HG03139 (cell line): Measurements from ENCODE around the gene DDT.
"Not testable (repeated sequence)": the region's sequence is repeated elsewhere in the genome, so short reads cannot be mapped to it uniquely, and the experiment has no call there.

Experiments used
- ATAC-seq: cut with Tn5 transposase; IDR thresholded peaks from one replicate; pipeline ENCODE4 v1.9.1; 2021; ENCODE audit not compliant: unreplicated experiment

Gene DDT

DNA sequence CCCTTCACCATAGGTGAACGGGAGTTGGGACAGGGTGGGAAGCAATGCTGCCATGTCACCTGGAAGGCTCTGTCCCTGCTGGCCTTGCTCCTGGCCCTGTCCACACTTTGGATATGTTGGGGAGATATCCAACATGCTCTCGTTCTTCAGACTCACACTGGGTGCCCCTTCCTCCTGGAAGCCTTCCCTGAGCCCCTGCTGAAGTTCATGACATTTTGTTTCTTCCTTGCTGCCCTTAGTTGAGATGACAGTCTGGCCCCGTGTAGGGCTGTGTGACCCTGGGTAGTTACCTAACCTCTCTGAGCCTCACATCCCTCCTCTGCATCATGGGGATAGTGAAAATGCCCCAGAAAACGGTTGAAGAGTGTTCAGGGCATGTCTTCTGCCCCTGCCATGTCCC, 20.8 kb downstream of the DDT start:
- ATAC-seq: not testable (repeated sequence)

DNA sequence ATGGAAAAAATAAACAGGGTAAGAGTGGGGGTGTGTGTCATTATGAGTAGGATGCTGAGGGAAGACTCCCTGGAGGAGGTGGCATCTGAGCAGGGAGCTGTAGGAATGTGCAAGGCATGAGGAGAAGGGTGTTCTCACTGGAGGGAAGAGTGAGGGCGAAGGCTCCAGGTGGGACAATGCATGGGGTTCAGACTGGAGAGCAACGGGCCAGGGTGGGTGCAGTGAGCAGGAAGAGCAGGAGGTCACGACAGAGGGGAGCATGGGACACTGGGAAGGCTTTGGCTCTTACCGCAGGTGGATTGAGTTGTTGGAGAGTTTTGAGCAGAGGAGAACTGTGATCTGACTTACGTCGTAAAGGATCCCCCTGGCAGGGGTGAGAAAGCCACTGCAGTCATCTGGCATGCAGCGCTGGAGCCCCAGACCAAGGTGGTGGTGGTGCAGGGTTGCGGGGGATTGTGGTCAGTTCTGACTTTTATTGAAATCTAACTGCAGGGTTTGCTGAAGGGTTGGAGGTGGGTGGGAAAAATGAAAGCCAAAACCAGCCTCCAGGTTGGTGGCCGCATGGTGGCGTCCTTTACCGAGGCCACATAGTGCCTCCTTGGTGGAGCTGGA, 21.3 kb downstream of the DDT start:
- not testable (repeated sequence) for ATAC-seq

DNA sequence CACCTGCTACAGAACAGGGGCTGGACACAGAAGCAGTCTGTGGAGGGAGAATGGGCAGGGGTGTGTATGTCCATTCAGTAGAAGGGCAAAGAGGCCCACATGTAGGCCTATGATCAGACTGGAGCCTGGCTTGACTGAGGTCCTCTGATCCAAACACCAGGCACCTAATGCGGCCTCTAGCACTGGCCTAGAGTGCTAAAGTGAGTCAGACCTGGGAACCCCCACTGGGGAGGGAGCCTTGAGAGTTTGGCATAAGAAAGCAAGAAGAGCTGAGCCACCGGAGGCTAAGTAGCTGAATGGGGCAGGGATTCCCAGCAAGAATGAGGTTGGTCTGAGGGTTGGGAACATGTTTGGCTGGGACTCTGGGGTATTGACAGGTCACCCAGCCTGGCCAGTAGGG, 22.9 kb downstream of the DDT start:
- not testable (repeated sequence) for ATAC-seq

DNA sequence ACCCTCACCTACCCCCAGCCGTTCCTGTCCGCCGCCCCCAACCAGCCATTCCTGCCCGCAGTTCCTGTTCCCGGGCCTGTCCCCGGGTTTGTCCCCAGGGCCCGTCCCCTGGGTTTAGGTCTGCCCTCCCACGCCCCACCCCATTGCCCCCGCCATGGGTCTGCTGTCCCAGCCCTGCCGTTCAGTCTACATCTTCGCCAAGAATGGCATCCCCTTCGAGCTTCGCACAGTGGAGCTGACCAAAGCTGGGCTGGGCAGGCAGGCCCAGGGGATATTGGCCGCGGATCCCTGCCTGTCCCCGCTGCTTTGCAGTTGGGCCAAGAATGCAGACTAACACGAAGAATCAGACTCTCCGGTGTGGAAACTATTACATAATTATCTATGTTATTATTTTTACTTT, 24.5 kb downstream of the DDT start:
- not testable (repeated sequence) for ATAC-seq

DNA sequence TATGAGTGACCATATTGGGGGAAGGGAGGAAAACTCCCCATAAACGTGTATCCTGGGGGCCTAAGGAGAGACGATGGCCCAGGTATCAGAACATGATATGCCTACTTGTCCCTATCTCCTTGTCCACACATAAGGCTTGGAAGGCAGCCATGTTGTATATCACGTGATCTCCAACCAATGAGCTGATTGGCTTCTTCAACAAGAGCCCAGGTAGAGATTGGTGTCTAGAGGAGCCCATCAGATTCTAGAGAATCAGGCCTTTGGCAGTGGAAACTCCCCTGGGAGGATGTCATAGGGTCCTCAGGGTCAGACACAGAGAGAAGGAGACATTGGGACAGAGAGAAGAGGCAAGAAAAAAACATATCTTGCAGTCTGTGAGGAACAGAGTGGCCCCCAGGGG, 26.9 kb downstream of the DDT start:
- not testable (repeated sequence) for ATAC-seq

DNA sequence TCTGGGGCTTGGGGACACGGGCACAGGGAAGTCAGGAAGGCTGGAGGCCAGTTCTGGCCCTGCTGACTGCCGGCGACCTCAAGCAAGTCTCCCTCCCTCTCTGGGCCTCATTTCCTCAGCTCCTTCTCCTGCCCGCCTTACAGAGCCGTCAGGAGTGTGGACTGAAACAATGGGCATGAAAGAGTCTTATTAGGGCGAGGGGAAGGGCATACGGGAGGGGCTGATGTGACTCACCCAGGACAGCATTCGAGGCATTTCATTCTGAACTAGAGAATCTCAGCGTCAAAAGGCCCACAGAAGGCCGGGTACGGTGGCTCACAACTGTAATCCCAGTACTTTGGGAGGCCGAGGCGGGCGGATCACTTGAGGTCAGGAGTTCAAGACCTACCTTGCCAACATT, 34.1 kb downstream of the DDT start:
- ATAC-seq: not testable (repeated sequence)

DNA sequence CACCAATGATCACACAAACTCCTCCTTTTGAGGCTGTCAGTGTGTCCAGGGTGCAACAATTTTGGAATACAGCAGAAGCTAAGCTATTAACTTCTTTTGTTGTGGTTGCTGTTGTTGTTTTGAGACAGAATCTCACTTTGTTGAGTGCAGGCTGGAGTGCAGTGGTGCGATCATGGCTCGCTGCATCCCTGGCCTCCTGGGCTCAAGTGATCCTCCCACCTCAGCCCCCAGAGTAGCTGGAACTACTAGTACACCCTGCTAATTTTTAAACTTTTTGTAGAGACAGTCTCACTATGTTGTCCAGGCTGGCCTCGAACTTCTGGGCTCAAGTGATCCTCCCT, 35.3 kb downstream of the DDT start:
- ATAC-seq: no peak

DNA sequence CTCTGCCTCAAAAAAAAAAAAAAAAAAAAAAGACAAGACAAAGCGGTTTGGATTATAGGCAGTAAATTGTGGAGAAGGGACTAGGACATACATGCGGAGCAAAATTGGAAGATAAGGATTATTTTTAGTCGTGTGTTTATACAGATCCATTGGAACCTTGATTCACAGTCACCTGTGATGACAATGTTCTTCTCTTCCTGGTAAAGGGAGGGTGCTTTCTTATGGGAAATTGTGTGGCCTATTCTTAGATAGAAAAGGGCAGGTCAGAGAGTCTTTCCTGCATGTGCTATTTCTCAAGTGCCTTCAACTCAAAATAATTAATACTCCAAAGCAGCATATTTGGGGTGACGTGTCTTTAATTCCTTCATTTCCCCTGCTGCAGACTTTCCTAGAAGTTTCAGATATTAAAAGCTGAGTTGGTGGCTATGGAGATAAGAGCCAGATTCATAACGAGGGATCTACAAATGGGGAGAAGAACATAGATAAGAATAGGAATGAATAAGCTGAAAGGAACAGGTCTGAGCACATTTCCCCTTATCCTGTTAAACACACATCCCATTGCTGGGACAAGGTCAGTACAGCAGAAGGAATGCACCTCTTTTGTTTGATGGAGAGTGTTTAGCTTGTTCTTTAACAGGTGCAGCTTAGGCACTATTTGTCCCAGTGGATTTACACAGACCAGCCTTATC, 35.8 kb downstream of the DDT start:
- no peak for ATAC-seq

DNA sequence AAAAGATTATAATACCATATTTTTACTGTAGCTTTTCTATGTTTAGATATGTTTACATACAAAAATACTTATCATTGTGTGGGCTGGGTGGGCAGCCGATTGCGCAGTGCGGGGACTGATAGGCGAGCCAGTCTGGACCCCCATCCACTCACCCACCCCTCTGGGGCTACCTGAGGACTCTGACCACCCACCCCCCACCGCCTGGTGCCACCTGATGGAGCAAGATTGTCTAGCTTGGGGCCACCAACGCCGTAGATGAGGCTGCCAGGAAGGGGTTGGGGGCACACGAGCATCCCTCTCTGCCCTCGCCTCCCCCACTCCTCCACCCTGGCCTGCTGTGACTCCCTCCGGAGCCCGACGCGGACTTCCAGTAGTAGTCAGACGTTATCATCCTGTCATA, 47.7 kb downstream of the DDT start:
- ATAC-seq: no peak

DNA sequence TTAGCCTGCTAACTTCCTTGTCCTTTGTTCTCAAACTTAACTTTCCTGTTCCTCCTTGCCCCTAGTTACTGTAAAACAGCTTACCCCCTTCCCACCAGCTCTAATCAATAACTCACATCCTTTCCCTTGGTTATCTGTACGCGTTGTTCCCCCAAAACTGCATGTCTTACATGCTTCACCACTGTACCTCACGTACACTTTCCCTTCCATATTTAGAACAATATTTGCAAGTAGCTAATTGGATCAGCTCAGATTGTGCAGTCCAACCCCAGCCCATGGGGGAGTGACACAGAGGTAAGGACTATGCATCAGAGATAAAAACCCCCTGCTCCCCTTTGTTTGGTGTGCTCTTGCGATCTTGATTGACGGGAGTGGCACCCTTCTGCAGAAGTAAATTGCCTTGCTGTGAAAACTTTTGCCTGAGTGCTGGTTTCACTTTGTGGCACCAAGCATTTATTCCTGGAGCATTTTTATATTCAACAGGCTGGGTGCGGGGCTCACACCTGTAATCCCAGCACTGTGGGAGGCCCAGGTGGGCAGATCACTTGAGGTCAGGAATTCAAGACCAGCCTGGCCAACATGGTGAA, 49.1 kb downstream of the DDT start:
- no peak for ATAC-seq

DNA sequence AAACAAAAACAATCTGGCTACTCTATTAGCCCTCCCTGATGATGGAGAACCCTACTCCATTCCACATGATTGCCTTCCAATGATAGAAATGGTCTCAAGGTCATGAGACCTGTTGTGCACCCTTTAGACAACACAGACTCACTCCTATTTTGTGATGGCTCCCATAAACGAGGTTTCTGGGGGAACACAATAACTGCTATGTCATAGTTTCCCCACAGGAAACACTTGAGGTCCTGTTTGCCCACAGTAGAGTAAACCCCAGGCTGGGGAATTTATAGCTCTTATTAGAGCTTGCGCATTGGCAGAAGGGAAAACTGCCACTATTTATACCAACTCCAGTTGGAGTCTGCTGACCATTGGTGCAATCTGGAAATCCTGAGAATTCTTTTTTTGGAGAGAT, 51.3 kb downstream of the DDT start:
- no peak for ATAC-seq

DNA sequence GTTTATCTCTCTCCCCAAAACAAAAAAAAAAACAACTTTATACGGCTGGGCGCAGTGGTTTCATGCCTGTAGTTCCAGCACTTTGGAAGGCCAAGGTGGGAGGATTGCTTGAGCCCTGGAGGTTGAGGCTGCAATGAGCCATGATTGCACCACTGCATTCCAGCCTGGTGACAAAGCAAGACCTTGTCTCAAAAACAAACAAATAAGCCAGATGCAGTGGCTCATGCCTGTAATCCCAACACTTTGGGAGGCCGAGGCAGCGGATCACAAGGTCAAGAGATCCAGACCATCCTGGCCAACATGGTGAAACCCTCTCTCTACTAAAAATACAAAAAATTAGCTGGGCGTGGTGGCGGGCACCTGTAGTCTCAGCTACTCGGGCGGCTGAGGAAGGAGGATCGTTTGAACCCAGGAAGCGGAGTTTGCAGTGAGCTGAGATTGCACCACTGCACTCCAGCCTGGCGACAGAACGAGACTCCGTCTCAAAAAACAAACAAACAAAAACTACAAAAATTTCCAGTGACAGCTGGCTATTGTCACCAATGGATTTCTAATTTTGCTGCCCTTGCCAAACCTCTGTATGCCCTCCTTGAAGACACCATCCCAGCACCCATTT, 52.5 kb downstream of the DDT start:
- not testable (repeated sequence) for ATAC-seq
